HFFc6 (cell line): Measurements from ENCODE around the gene ARHGAP27. TPM values are rescaled to one million over a fixed set of nuclear protein-coding genes. Genes with fewer than 3 reads are reported as not detected.

Experiments used
- DNase-seq: peaks from one replicate; pipeline ENCODE4 v3.0.0-alpha.2; 2018
- H3K27ac Mint-ChIP-seq: 2 replicates; pipeline ENCODE4 v1.8.0; 2020; ENCODE audit warnings: mild to moderate bottlenecking, mixed read lengths
- H3K27me3 Mint-ChIP-seq: 2 replicates; pipeline ENCODE4 v1.8.0; 2021; ENCODE audit warnings: mild to moderate bottlenecking, moderate library complexity, mixed read lengths; ENCODE audit not compliant: insufficient read depth
- H3K36me3 Mint-ChIP-seq: 2 replicates; pipeline ENCODE4 v1.8.0; 2021; ENCODE audit warnings: low read depth, mixed read lengths
- H3K4me1 Mint-ChIP-seq: 2 replicates; pipeline ENCODE4 v1.8.0; 2020; ENCODE audit warnings: low read depth, mixed read lengths
- H3K4me3 Mint-ChIP-seq: 2 replicates; pipeline ENCODE4 v1.8.0; 2020; ENCODE audit warnings: mild to moderate bottlenecking, moderate library complexity, mixed read lengths
- H3K9me3 Mint-ChIP-seq: 2 replicates; pipeline ENCODE4 v1.8.0; 2020; ENCODE audit warnings: mild to moderate bottlenecking, mixed read lengths
- total RNA-seq, 6 experiments: library from RNA; stranded (reverse); fragmentation: NEBNext Ultra II Directional; extraction: Animal tissue kit (Norgen Biotek cat#: 25700); gene quantifications; 2 replicates in 1 of 6; 3 replicates in 5 of 6; pipeline ENCODE4 v1.2.3, GENCODE V29; 2021
- TF ChIP-seq, protein P1 (sequence below): fragments of 200-600 bp; sonication (generic); IDR thresholded peaks from 2 replicates; pipeline ENCODE4 v1.5.0; 2021; ENCODE audit warnings: antibody characterized with exemption, mild to moderate bottlenecking

ARHGAP27 gene
- total RNA-seq, 6 experiments from 2014 or later = 1.8 to 3.8 (median 2.7) TPM

DNA sequence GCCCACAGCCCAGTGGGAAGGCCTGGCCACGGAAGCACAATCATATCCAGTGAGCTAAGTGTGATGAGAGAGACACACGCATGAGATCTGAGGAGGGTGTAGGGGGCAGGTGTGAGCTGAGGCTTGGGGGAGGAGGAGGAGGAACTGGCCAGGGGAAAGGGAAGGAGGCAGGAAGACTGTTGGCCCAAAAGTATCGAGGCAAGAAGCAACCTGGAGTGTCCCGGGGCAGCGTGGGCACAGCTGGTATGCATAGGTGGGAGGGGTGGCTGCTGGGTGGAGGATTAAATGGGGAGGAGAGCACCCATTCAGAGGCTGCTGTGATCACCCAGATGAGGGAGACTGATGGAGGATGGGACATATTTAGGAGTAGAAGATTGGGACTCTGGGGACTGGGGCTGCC lies 41.4 kb downstream of the ARHGAP27 start:
- no peak overlapping the region for H3K4me3 Mint-ChIP-seq
- TF ChIP-seq, protein P1, sequence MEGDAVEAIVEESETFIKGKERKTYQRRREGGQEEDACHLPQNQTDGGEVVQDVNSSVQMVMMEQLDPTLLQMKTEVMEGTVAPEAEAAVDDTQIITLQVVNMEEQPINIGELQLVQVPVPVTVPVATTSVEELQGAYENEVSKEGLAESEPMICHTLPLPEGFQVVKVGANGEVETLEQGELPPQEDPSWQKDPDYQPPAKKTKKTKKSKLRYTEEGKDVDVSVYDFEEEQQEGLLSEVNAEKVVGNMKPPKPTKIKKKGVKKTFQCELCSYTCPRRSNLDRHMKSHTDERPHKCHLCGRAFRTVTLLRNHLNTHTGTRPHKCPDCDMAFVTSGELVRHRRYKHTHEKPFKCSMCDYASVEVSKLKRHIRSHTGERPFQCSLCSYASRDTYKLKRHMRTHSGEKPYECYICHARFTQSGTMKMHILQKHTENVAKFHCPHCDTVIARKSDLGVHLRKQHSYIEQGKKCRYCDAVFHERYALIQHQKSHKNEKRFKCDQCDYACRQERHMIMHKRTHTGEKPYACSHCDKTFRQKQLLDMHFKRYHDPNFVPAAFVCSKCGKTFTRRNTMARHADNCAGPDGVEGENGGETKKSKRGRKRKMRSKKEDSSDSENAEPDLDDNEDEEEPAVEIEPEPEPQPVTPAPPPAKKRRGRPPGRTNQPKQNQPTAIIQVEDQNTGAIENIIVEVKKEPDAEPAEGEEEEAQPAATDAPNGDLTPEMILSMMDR = no peak
- DNase-seq = no peak
- H3K36me3 Mint-ChIP-seq = no peaks in the 10 kb centered on the region
- H3K9me3 Mint-ChIP-seq = no peaks in the 10 kb centered on the region
- H3K4me1 Mint-ChIP-seq = peaks cover 20% of the 10 kb centered on the region
- H3K27me3 Mint-ChIP-seq = peaks cover 13% of the 10 kb centered on the region
- H3K27ac Mint-ChIP-seq = no peak overlapping the region

DNA sequence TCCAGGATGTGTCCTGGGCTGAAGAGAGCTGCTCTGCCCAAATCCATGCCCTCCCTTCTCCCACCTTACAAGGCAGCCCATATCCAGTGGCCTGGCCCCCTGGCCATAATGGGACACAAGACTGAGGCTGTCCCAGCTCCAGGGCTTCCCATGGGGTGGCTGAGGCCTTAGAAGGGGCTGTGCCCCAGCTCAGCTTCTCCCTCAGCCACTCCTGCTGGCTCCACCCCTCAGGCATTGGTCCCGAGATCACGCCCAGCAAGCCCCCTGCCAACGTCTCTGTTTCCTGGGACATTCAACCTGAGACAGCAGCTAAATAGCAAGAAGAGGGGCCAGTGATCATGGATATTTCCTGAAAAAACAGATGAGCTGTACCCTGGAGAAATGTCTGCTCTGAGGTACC lies 43.3 kb downstream of the ARHGAP27 start:
- TF ChIP-seq, protein P1 = no peak
- H3K9me3 Mint-ChIP-seq = no peaks in the 10 kb centered on the region
- no peaks in the 10 kb centered on the region for H3K36me3 Mint-ChIP-seq
- no peak overlapping the region for H3K27ac Mint-ChIP-seq
- peaks cover 23% of the 10 kb centered on the region for H3K4me1 Mint-ChIP-seq
- no peak overlapping the region for H3K4me3 Mint-ChIP-seq
- no peak for DNase-seq
- peaks cover 13% of the 10 kb centered on the region for H3K27me3 Mint-ChIP-seq

DNA sequence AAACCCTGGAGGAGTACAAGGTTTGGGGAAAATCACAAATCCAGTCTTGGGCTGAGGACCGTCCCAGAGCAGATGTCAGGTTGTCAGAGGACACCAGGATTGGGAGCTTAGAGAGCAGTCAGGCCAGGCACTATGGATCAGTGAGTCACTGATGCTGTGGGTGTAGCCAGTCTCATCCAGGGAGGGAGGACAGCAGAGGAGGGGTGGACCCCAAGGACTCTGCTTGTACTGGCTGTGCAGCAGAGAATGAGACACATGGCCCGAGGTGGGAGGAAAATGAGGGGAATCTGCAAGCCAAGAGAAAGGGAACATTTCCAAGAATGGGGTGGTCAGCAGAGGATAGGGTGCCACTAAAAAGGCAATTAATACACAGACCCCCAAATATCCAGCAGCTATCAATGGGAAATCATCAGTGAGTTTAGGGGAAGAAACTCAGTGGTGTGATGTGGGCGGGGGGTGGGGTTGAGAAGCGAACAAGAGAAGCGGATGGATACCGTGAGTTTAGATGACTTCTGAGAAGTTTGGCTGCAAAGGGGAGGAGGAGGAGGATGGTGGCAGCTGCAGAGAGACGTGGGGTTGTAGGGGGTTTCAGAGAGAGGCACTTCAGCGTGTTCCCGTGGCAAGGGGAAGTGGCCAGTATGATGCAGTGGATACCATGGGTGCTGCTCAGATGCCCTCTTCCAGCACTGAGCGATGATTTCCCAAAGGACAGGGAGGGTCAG lies 43.9 kb downstream of the ARHGAP27 start:
- peak; percentile 41 for DNase-seq

DNA sequence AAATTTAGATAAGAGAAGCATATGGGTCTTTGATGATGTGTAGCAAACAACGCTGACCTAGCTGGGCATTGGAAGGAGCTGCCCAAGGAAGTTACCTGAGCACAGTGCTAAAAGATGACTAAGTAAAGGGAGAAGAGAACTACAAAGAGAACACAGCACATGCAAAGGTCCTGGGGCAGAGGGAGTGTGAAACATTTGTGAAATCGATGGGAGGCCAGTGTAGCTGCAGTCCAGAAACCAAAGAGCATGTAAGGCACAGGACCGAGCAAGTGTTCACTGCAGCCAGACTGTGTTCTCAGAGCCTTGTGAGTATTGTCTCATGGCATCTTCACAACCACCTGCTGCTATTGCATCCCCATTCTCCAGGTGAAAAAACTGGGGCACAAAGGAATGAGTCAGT lies 44.9 kb downstream of the ARHGAP27 start:
- Mint-ChIP-seq H3K4me3 (no peak overlapping the region), H3K9me3 (no peaks in the 10 kb centered on the region), H3K27me3 (peaks cover 13% of the 10 kb centered on the region), H3K27ac (no peak overlapping the region), H3K36me3 (no peaks in the 10 kb centered on the region), H3K4me1 (peaks cover 29% of the 10 kb centered on the region)
- TF ChIP-seq, protein P1 = no peak
- DNase-seq = no peak

More for the DNA sequence above, 43.9 kb downstream of the ARHGAP27 start:
- H3K4me1 Mint-ChIP-seq = peaks cover 29% of the 10 kb centered on the region
- H3K27me3 Mint-ChIP-seq = peaks cover 13% of the 10 kb centered on the region
- H3K36me3 Mint-ChIP-seq = no peaks in the 10 kb centered on the region
- 0 out of 2 replicates have a peak overlapping the region, but pooled peaks have one; percentile 25 for H3K4me3 Mint-ChIP-seq
- TF ChIP-seq, protein P1 = no peak
- no peak overlapping the region for H3K27ac Mint-ChIP-seq
- no peaks in the 10 kb centered on the region for H3K9me3 Mint-ChIP-seq

DNA sequence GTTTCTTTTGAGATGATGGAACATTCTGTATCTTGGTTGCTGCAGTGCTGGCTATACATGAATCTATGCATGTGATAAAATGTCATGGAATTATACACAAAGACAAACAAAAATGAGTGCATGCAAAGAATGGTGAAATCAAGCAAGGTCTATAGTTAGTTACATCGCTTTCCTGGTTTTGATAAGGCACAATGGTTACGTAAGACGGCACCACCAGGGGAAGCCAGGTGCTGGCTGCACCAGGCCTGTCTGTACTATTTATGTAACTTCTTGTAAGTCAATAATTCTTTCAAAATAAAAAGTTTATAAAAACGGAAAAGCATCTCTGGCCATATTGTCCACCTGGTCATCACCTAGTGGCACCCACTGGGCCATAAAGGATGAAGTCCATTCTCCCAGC lies 46.5 kb downstream of the ARHGAP27 start:
- Mint-ChIP-seq H3K9me3 (no peaks in the 10 kb centered on the region), H3K36me3 (no peaks in the 10 kb centered on the region)

More for the DNA sequence above, 46.5 kb downstream of the ARHGAP27 start:
- TF ChIP-seq, protein P1 = no peak
- Mint-ChIP-seq H3K4me3 (no peak overlapping the region), H3K4me1 (peaks cover 34% of the 10 kb centered on the region), H3K27ac (no peak overlapping the region), H3K27me3 (peaks cover 7% of the 10 kb centered on the region)
- no peak for DNase-seq
